PC-9 (cell line): ENCODE measurements around the gene ERBB4. TPM values are rescaled to one million over a fixed set of nuclear protein-coding genes. Genes with fewer than 3 reads are reported as not detected.

Source experiments
- BruUV-seq: library from RNA; stranded (reverse); fragments of 400-500 nt; replicated peaks from 2 replicates; lab custom pipeline; 2021; lab: Mats Ljungman, UMichigan
- CTCF ChIA-PET: fragments of 300-600 bp; sonication (Branson Sonifier 250); formaldehyde crosslinking; loops from one replicate; lab custom pipeline; 2022; ENCODE audit warnings: antibody characterized with exemption; lab: Charles Lee
- POLR2A ChIA-PET: fragments of 300-600 bp; sonication (Branson Sonifier 250); formaldehyde crosslinking; loops from one replicate; lab custom pipeline; 2022; ENCODE audit warnings: antibody characterized with exemption; ENCODE audit not compliant: unreplicated experiment; lab: Charles Lee
- DNase-seq, 2 experiments: peaks; one replicate each; pipeline versions ENCODE4 v3.0.0 to v3.0.0-alpha.2; 2015 to 2022; ENCODE audit warnings: mixed read lengths in 1 of 2
- H2AFZ ChIP-seq: fragments of 200-600 bp; sonication (generic); 2 replicates; pipeline ENCODE4 v1.8.1; 2017; ENCODE audit warnings: antibody characterized with exemption
- H3F3A ChIP-seq: fragments of 200-600 bp; sonication (generic); 2 replicates; pipeline ENCODE4 v1.8.1; 2017; ENCODE audit warnings: antibody characterized with exemption, mild to moderate bottlenecking, low read depth; ENCODE audit not compliant: insufficient read depth
- H3K27ac ChIP-seq: fragments of 200-600 bp; sonication (generic); 2 replicates; pipeline ENCODE4 v1.6.1; 2016; ENCODE audit warnings: mixed run types
- H3K27me3 ChIP-seq: fragments of 200-600 bp; sonication (generic); 2 replicates; pipeline ENCODE4 v1.6.1; 2016; ENCODE audit warnings: low read depth, mixed run types; ENCODE audit not compliant: insufficient read depth
- H3K36me3 ChIP-seq: fragments of 200-600 bp; sonication (generic); 2 replicates; pipeline ENCODE4 v1.6.1; 2016; ENCODE audit warnings: low read depth, mixed run types
- H3K4me1 ChIP-seq: fragments of 200-600 bp; sonication (generic); replicated peaks from 2 replicates; pipeline ENCODE4 v1.6.1; 2016; ENCODE audit warnings: mixed run types; ENCODE audit not compliant: insufficient read depth
- H3K4me2 ChIP-seq: fragments of 200-600 bp; sonication (generic); 2 replicates; pipeline ENCODE4 v1.6.1; 2017; ENCODE audit warnings: mixed run types
- H3K4me3 ChIP-seq: fragments of 200-600 bp; sonication (generic); 2 replicates; pipeline ENCODE4 v1.6.1; 2016; ENCODE audit warnings: mixed run types
- H3K79me2 ChIP-seq: fragments of 200-600 bp; sonication (generic); 2 replicates; pipeline ENCODE4 v1.6.1; 2017; ENCODE audit warnings: low read depth, mixed run types
- H3K9me2 ChIP-seq: fragments of 200-600 bp; sonication (generic); 2 replicates; pipeline ENCODE4 v1.8.1; 2017; ENCODE audit warnings: mild to moderate bottlenecking; ENCODE audit not compliant: insufficient read depth
- H3K9me3 ChIP-seq: fragments of 200-600 bp; sonication (generic); 2 replicates; pipeline ENCODE4 v1.8.1; 2016; ENCODE audit warnings: low read depth; ENCODE audit not compliant: insufficient read depth
- H4K20me1 ChIP-seq: fragments of 200-600 bp; sonication (generic); 2 replicates; pipeline ENCODE4 v1.8.1; 2017; ENCODE audit not compliant: insufficient read depth
- EZH2 ChIP-seq: fragments of 200-600 bp; sonication (generic); IDR thresholded peaks from 2 replicates; pipeline ENCODE4 v1.8.0; 2017; ENCODE audit warnings: antibody characterized with exemption, low read depth
- intact Hi-C: fragments of 100-400 bp; cut with micrococcal nuclease; formaldehyde crosslinking; loops from one replicate; pipeline ENCODE4 v1.10.0; 2022; ENCODE audit not compliant: unreplicated experiment
- total RNA-seq: library from RNA; stranded (reverse); gene quantifications from 2 replicates; pipeline ENCODE4 v1.2.3, GENCODE V29; 2021
- TF ChIP-seq, protein P1 (sequence below): fragments of 200-600 bp; sonication (generic); conservative IDR thresholded peaks from 2 replicates; pipeline ENCODE4 v1.6.1; 2017; ENCODE audit warnings: mixed run types, antibody characterized with exemption, mild to moderate bottlenecking, moderate library complexity

The ERBB4 gene
- total RNA-seq, 1 experiment from 2014 or later, result not detected

DNA sequence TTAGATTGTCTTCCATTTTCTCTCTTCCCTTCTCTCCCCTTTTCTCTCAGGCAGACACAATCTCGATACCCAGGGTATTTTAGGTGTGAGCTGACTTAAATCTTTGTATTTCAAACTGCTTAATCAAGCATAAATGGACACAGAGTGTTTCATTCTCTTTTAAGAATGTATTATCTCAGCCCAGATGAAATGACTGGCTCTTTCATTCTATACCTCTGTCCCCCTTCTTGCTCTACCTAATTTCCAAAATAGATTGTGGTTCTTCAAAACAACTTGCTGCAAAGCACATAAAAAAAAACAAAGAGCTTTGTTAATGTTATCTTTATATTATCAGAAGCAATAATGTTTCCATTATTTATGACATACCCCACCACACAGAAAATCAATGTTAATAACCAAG lies 514.6 kb downstream of the ERBB4 start:
- H3K36me3 ChIP-seq, result no peaks in the 10 kb centered on the region
- ChIA-PET CTCF (no interaction called here), POLR2A (no interaction called here)
- H3K27me3 ChIP-seq, result no peaks in the 10 kb centered on the region
- no peak for DNase-seq
- no peak for TF ChIP-seq EZH2
- TF ChIP-seq, protein P1, sequence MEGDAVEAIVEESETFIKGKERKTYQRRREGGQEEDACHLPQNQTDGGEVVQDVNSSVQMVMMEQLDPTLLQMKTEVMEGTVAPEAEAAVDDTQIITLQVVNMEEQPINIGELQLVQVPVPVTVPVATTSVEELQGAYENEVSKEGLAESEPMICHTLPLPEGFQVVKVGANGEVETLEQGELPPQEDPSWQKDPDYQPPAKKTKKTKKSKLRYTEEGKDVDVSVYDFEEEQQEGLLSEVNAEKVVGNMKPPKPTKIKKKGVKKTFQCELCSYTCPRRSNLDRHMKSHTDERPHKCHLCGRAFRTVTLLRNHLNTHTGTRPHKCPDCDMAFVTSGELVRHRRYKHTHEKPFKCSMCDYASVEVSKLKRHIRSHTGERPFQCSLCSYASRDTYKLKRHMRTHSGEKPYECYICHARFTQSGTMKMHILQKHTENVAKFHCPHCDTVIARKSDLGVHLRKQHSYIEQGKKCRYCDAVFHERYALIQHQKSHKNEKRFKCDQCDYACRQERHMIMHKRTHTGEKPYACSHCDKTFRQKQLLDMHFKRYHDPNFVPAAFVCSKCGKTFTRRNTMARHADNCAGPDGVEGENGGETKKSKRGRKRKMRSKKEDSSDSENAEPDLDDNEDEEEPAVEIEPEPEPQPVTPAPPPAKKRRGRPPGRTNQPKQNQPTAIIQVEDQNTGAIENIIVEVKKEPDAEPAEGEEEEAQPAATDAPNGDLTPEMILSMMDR, result no peak
- no peaks in the 10 kb centered on the region for H3K79me2 ChIP-seq
- H3K27ac ChIP-seq, result no peak overlapping the region
- H3K4me1 ChIP-seq, result no peaks in the 10 kb centered on the region
- H3F3A ChIP-seq, result no peaks in the 10 kb centered on the region
- intact Hi-C loops, result no loop called here
- no peak overlapping the region for H3K4me2 ChIP-seq
- no peaks in the 10 kb centered on the region for H3K9me2 ChIP-seq
- no peak overlapping the region for H2AFZ ChIP-seq
- BruUV-seq, result no TSS peak
- no peaks in the 10 kb centered on the region for H4K20me1 ChIP-seq
- H3K9me3 ChIP-seq, result no peaks in the 10 kb centered on the region
- H3K4me3 ChIP-seq, result no peak overlapping the region

DNA sequence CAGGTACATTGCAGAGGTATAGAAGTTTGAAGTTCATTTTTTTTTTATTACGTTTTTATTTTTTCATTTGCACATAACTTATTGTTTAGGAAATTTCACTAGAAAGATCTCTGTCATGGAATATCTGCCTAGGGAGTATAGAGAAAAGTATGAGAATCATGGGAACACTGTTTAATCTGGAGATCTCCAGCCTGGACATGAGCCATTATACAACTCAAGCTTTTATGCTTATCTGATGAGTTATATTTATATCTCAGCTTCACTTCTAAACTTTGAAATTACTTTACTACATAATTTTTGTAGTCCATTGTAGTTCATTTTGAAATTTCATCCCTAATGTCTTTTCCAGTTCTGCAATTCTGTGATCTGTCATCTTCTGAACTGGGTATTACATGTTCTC lies 515.6 kb downstream of the ERBB4 start:
- intact Hi-C loops, result no loop called here
- TF ChIP-seq, protein P1, result no peak
- no peak for TF ChIP-seq EZH2
- no TSS peak for BruUV-seq
- no peak overlapping the region for H3K4me2 ChIP-seq
- no peak overlapping the region for H3K4me3 ChIP-seq
- CTCF ChIA-PET, result no interaction called here
- POLR2A ChIA-PET, result no interaction called here
- no peaks in the 10 kb centered on the region for H4K20me1 ChIP-seq
- H3K4me1 ChIP-seq, result no peaks in the 10 kb centered on the region
- H3K27me3 ChIP-seq, result no peaks in the 10 kb centered on the region
- no peak overlapping the region for H2AFZ ChIP-seq
- no peaks in the 10 kb centered on the region for H3K9me2 ChIP-seq
- H3K36me3 ChIP-seq, result no peaks in the 10 kb centered on the region
- no peaks in the 10 kb centered on the region for H3F3A ChIP-seq
- DNase-seq, result no peak
- no peaks in the 10 kb centered on the region for H3K9me3 ChIP-seq
- no peak overlapping the region for H3K27ac ChIP-seq
- H3K79me2 ChIP-seq, result no peaks in the 10 kb centered on the region

DNA sequence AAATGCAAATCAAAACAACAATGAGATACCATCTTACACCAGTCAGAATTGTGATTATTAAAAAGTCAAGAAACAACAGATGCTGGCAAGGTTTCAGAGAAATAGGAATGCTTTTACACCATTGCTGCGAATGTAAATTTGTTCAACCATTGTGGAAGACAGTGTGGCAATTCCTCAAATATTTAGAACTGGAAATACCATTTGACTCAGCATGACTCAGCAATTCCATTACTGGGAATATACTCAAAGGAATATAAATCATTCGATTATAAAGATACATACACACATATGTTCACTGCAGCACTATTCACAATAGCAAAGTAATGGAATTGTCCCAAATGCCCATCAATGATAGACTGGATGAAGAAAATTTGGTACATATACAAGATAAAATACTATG lies 516.7 kb downstream of the ERBB4 start:
- POLR2A ChIA-PET, result no interaction called here
- no TSS peak for BruUV-seq
- no peaks in the 10 kb centered on the region for H4K20me1 ChIP-seq
- CTCF ChIA-PET, result no interaction called here
- no peak overlapping the region for H3K4me2 ChIP-seq
- no peak overlapping the region for H2AFZ ChIP-seq
- no peak overlapping the region for H3K4me3 ChIP-seq
- H3K27ac ChIP-seq, result no peak overlapping the region
- no peaks in the 10 kb centered on the region for H3K9me2 ChIP-seq
- no peak for DNase-seq
- H3K79me2 ChIP-seq, result no peaks in the 10 kb centered on the region
- H3K27me3 ChIP-seq, result no peaks in the 10 kb centered on the region
- intact Hi-C loops, result no loop called here
- TF ChIP-seq, protein P1, result no peak
- no peak for TF ChIP-seq EZH2
- no peaks in the 10 kb centered on the region for H3K36me3 ChIP-seq
- H3F3A ChIP-seq, result no peaks in the 10 kb centered on the region
- H3K9me3 ChIP-seq, result no peaks in the 10 kb centered on the region
- no peaks in the 10 kb centered on the region for H3K4me1 ChIP-seq
